ENCODE results near the gene NOCT.
"Not testable (repeated sequence)": the region's sequence is repeated elsewhere in the genome, so short reads cannot be mapped to it uniquely, and the experiment has no call there.

The NOCT gene

DNA sequence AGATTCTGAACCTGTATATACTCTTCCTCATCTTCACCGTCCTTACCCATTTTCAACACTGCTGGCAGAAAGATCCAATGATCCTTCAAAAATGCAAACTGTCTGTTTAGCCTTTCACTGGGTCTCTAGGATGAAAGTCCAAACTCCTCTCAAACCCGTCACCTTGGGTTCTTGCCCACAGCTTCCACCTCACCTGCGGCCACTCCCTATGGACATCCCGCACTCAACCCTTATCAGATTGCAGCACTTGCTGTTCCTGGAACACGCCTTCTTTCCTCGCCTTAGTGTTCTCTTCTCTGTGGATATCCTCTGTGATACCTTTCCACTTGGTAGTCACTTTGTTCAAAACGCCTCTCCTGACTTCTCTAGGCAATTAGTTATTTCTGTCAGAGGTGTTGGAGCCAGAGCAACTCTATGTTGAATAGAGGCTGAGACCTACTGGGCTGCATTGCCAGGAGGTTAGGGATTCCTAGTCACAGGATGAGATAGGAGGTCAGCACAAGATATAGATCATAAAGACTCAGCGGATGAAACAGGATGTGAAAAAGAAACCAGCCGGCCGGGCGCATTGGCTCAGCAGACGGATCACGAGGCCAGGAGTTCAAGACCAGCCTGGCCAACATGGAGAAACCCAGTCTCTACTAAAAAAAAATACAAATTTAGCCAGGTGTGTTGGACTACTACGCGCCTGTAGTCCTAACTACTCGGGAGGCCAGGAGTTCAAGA, 4.2 kb upstream of the NOCT start:
- DNase-seq = no peak

- DNase-seq = peak; percentile 13
Measured at GRCh38 chr4:139014371-139015268, 961 bp upstream of the NOCT start.

DNA sequence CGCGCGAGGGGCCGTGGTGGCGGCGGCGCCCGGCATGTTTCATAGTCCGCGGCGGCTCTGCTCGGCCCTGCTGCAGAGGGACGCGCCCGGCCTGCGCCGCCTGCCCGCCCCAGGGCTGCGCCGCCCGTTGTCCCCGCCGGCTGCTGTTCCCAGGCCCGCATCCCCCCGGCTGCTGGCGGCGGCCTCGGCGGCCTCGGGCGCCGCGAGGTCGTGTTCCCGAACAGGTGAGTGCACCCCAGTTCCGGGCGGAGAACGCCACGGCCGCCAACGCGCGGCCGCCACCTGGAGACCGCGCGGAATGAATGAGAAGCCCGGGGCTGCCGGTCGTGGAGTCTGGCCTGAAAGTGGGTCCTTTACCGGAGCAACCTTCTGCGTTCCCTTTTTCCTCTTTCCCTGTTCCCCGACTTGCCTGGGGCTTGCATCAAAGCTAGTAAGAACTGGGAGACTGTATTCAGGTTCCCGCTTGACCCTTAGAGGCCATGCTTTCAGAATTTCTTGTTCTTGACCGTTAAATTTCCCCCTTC, 429 bp downstream of the NOCT start:
- peak; percentile 12 for DNase-seq

DNA sequence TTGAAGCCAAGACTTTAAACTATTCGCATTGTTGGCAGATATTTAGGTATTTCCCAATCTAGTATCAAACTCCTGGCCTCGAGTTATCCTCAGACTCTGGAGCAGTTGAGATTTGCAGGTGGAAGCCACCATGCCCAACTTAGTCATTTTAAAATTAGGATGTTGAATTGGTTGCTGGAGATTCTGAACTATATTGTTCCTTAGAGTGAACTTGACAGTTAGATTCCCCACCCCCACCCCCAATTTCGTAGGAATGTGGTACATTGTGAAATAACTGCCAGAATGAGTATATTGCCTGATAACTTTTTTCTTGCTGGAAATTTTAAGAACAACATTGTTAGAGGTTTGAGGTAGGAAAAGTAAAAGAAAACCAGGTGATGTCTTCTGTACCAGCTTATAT, 2.3 kb downstream of the NOCT start:
- no peak for DNase-seq

- no peak for DNase-seq
Measured at GRCh38 chr4:139018501-139018900, 2.9 kb downstream of the NOCT start.

DNA sequence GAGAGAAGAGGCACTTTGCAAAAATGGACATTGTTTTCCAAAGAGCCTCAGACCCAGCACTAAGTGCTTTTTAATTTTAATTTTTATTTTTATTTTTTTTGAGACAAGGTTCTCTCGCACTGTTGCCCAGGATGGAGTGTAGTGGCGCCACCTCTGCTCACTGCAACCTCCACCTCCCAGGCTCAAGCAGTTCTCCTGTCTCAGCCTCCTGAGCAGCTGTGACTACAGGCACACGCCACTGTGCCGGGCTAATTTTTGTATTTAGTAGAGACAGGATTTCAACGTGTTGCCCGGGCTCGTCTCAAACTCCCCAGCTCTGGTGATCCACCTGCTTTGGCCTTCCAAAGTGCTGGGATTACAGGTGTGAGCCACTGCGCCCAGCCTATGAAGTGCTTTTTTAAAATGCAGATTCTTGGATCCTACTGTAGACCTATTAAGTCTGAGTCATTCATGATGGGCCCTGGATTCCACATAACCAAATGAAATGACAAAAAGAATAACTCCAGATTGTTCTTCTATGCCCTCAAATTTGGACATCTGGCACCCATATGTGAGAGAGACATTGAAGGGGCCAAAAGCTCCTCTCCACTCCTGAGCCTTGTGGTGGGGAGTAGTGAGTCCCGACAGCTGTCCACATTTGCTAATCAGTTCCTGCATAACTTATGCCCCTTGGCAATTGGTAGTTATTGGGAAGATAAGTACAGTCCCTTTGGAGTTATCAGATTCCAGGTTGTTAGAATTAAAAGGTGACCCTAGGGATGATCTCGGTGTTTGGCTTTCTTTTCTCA, 3.6 kb downstream of the NOCT start:
- no peak for DNase-seq

GRCh38 chr4:139020384-139020783, 4.8 kb downstream of the NOCT start:
- no peak for DNase-seq

GRCh38 chr4:139021071-139021470, 5.5 kb downstream of the NOCT start:
- DNase-seq = not testable (repeated sequence)

GRCh38 chr4:139022835-139023234, 7.3 kb downstream of the NOCT start:
- DNase-seq = no peak

- DNase-seq = no peak
Measured at GRCh38 chr4:139024686-139025085, 9.1 kb downstream of the NOCT start.

DNA sequence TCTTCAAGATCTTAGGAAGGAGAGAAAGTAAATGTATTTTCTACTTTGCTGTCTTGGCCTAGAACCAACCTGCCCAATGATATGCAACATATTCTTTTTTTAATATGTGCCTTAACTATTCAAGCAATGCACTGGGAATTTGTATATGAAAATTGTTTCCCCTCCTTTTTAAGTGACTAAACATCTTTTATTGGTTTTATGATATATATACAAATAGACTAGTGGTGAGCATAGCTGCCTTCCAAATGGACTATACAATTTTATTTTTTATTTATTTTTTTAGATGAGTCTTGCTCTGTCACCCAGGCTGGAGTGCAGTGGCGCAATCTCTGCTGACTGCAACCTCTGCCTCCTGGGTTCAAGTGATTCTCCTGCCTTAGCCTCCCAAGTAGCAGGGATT, 10.3 kb downstream of the NOCT start:
- no peak for DNase-seq

DNA sequence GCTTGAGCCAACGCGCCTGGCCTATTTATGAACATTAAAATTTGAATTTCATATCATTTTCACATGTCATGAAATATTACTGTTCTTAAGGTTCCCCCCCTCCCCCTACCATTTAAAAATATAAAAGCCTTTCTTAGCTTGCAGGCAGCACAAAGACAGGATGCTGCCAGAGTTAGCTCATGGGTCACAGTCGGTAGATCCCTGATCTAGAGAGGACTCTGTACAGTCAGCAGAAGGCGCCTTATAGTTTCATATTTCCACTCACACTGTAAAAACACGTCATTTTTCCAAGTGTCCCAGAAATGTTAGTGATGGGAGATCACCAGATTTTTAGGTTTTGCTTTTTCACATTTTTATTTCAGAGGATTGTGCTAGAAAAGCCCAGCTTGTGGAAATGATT, 12.2 kb downstream of the NOCT start:
- DNase-seq = no peak

DNA sequence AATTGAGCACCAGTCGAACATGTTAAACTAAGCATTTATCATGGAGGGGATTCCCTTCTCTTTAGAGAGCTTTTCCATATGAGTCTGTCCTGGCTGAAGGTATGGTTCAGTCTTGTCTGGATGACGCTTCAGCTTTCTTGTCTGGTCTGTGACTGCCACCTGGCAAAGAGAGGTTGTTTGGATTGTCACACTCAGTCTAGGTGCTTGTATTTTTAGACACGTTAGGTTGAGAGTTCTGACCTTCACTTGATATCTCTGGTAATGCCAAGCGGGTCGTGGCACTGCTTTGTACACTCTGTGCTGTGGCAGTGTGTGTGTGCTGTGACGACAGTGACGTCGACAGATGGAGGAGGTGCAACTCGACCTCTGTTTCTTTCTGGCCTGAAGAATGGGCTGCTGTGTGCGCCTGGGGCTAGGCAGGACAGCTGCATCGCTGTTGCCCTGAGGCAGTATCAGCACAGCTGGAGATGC, 12.6 kb downstream of the NOCT start:
- DNase-seq = peak; percentile 66

DNA sequence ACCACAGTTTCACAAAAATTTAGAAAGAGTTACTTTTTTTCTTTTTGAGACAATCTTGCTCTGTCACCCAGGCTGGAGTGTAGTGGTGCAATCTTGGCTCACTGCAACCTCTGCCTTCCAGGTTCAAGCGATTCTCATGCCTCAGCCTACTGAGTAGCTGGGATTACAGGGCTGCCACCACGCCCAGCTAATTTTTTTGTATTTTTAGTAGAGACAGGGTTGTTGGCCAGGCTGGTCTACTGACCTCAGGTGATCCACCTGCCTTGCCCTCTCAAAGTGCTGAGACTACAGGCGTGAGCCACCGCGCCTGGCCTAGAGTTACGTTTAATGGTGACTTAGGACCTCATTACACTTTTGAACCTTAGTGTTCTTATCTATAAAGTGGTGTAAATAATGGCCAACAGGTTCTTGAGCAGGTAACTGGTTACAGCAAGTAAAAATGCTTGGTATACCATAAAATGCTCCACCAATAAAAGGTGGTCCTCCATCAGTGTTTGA, 14.3 kb downstream of the NOCT start:
- not testable (repeated sequence) for DNase-seq

DNA sequence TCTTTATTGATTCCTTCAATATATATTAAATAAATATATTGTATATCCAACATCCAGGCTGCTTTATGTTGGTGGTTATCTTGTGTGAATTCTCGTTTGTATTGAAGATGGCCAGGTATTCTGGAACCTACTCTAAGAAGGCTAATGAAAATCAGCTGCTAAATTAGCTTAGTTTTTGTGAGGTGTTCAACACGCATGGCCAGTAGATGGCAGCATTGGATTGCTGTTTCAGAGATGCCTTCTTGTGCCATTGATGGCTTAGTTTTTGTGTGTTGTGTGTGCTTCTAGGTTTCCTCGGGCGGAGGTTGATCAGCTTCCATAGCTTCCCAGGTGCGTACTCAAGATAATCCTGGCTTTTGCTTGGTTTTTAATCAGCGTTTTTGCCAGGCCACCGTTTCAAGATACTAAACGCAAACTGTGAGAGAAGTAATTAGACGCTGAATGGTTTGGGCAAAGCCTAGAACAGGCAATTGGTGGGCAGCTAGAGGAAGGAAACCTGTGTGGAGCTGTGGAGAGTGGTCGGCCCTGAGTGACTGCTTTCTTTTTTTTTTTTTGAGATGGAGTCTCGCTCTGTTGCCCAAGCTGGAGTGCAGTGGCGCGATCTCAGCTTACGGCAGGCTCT, 15.1 kb downstream of the NOCT start:
- DNase-seq = peak; percentile 71

- no peak for DNase-seq
Measured at GRCh38 chr4:139035650-139036049, 20.1 kb downstream of the NOCT start.

DNA sequence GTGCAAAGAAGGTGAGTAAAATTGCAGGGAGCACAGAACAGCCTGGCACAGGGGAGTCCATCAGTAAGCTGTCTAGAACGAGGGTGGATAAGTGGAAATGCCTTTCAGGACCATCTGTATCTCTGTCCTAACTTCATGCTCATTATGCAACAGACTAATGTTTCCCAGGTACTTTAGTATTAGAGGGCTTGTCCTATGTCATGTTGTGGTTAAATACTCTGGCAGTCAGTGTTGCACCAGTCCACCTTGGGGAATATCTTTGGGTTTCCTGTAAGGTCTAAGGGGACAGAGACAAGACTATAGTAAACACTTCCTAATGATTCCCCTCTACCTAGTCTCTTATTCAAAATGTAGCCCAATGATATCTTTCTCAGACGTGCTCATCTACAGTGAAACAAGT, 21.3 kb downstream of the NOCT start:
- no peak for DNase-seq

DNA sequence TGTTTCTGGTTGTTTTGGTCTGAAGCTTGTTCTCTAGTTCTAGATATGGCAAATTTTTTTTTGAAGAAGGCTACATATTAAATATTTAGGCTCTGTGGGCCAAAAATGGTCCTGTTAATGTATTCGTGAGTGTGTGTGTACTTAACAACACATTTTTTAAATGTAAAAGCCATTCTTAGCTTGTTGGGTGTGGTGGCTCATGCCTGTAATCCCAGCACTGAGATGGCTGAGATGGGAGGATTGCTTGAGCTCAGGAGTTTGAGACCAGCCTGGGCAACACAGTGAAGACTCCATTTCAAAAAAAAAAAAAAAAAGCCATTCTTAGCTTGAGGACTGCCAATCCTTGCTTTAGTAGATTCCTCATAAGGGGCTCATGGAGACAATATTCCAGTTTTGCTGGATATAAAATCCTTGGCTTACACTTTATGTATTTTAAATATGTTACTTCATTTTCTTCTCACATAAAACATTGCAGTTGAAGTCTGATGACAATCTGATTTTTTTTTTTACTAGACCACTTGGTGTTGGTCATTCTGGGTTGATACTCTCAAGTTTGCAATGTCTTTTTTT, 23.4 kb downstream of the NOCT start:
- no peak for DNase-seq

GRCh38 chr4:139042981-139043460, 27.4 kb downstream of the NOCT start:
- DNase-seq = no peak

DNA sequence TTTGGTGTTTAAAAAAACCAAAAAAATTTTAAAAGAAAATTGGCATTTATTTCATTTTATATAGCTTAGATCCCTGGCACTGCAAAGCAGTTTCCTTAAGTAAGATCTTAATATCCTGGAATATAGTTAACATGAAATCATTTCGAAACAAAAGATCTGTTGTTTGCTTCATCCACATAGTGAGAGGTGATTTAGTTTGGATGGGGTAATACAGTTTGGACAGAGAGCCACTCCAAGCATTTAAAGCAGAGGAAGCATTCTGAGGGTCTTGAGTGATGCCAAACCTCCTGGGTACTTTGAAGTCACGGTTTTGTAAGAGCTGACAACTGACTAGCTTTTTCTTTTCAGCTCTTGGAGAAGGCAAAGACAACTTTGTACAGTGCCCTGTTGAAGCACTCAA, 28.7 kb downstream of the NOCT start:
- DNase-seq = no peak

DNA sequence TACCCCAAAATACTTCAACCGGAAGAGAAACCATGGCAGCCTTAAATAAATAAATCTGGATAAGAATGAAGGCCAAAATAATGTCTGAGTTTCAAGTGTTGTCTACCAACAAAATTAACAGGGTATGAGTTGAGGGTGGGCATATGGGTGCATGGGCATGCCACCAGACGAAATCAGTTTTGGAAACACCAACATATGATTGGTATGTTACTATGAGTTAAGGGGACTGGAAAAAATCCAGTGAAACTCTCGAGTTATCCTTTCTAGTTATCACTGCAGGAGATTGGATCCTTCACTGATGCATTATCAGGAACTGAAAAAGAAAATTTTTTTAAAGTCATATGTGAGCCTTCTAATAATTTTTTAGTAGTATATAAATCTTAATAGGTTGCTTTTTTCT, 32.4 kb downstream of the NOCT start:
- no peak for DNase-seq

DNA sequence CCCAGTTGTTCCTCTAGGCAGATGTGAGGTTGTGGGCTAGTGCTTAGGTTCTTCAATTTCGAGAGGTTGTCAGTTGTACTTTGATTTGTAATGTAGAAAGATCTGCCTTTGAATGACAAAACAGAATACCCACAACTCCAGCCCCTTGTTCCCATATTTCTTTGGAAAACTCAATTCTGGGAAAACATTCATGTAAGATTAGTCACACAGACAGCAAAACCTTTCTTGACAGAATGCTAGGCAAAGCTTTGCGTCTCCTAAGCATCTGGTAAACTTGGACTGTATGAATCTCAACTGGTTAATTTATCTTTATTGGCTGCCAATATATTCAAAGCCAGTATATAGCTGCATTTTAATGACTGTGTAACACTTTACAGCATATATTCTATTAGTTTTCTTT, 34.9 kb downstream of the NOCT start:
- no peak for DNase-seq

Data from NCI-H510A treated with DMSO at 0.1 percent for 48 hours (cell line).